ENCODE measurements around the gene PRPF6. TPM values are rescaled to one million over a fixed set of nuclear protein-coding genes. Genes with fewer than 3 reads are reported as not detected.

Gene PRPF6
- polyA plus RNA-seq, 6 donors from 2014 or later = 46.4 to 83.8 (median 66.9) TPM

GRCh38 chr20:64045346-64046011, 64.5 kb downstream of the PRPF6 start:
- H3K27me3 Mint-ChIP-seq = peaks cover 26 to 44% (median 41%) of the 10 kb centered on the region in 3 donors
- no peak overlapping the region for H3K27ac Mint-ChIP-seq
- no peak overlapping the region for H3K4me3 Mint-ChIP-seq
- H3K36me3 Mint-ChIP-seq = no peaks in the 10 kb centered on the region
- no peaks in the 10 kb centered on the region for H3K9me3 Mint-ChIP-seq
- no peak for ATAC-seq (ENCODE audit: low read depth in 2 of 2)
- DNase-seq = no peak
- H3K4me1 Mint-ChIP-seq = peaks cover 7 to 25% (median 11%) of the 10 kb centered on the region in 3 donors

GRCh38 chr20:64047046-64047389, 66.1 kb downstream of the PRPF6 start:
- Mint-ChIP-seq H3K36me3 (no peaks in the 10 kb centered on the region), H3K27ac (peak overlapping the region in 2 of 6 donors; percentile 11 to 76), H3K27me3 (peaks cover 26 to 59% (median 52%) of the 10 kb centered on the region in 3 donors), H3K4me3 (peak overlapping the region in 2 of 8 donors; percentile 64 to 71), H3K4me1 (peaks cover 7 to 16% (median 7%) of the 10 kb centered on the region in 3 donors), H3K9me3 (no peaks in the 10 kb centered on the region)
- ATAC-seq (ENCODE audit: low read depth in 2 of 2) = no peak
- DNase-seq = no peak

- Mint-ChIP-seq H3K27me3 (peaks cover 26 to 66% (median 58%) of the 10 kb centered on the region in 3 donors), H3K4me3 (peak overlapping the region in 3 of 8 donors; percentile 22 to 55 (median 47)), H3K9me3 (no peaks in the 10 kb centered on the region), H3K4me1 (peaks cover 7 to 13% (median 7%) of the 10 kb centered on the region in 3 donors), H3K27ac (peak overlapping the region in 2 of 6 donors; percentile 43 to 69), H3K36me3 (no peaks in the 10 kb centered on the region)
- DNase-seq (no peak), ATAC-seq (ENCODE audit: low read depth in 2 of 2) (no peak)
Observed at GRCh38 chr20:64047968-64048401, 67.1 kb downstream of the PRPF6 start.

GRCh38 chr20:64048402-64049044, 67.6 kb downstream of the PRPF6 start:
- H3K27me3 Mint-ChIP-seq = peaks cover 27 to 71% (median 64%) of the 10 kb centered on the region in 3 donors
- peak in 1 of 2 donors; percentile 10 for ATAC-seq (ENCODE audit: low read depth in 2 of 2)
- no peak for DNase-seq
- no peaks in the 10 kb centered on the region for H3K36me3 Mint-ChIP-seq
- H3K4me3 Mint-ChIP-seq = peak overlapping the region in 1 of 8 donors; percentile 55
- H3K4me1 Mint-ChIP-seq = peaks cover 7 to 18% (median 7%) of the 10 kb centered on the region in 3 donors
- no peaks in the 10 kb centered on the region for H3K9me3 Mint-ChIP-seq
- no peak overlapping the region for H3K27ac Mint-ChIP-seq

GRCh38 chr20:64049060-64049877, 68.3 kb downstream of the PRPF6 start, which contains the start of gene SOX18:
Gene SOX18 (minus strand): TSS chr20:64049639. CDS start chr20:64049516, 123 bp downstream.
- Mint-ChIP-seq H3K27ac (no peak within 1 kb of the TSS), H3K4me1 (peaks cover 7 to 14% (median 9%) of the 10 kb centered on the region in 3 donors), H3K27me3 (peaks cover 24 to 78% (median 68%) of the 10 kb centered on the region in 3 donors), H3K9me3 (no peaks in the 10 kb centered on the region), H3K4me3 (peak within 1 kb of the TSS in 7 of 8 donors; percentile 35 to 75 (median 64)), H3K36me3 (no peaks in the 10 kb centered on the region)
- ATAC-seq (ENCODE audit: low read depth in 2 of 2) = peak; percentile 59 to 67
- DNase-seq = no peak

- H3K27me3 Mint-ChIP-seq = peaks cover 19 to 77% (median 62%) of the 10 kb centered on the region in 3 donors
- H3K4me1 Mint-ChIP-seq = peaks cover 5 to 10% (median 7%) of the 10 kb centered on the region in 3 donors
- ATAC-seq (ENCODE audit: low read depth in 2 of 2) (no peak), DNase-seq (no peak)
- peak overlapping the region in 7 of 8 donors; percentile 8 to 75 (median 62) for H3K4me3 Mint-ChIP-seq
- H3K9me3 Mint-ChIP-seq = no peaks in the 10 kb centered on the region
- no peaks in the 10 kb centered on the region for H3K36me3 Mint-ChIP-seq
- no peak overlapping the region for H3K27ac Mint-ChIP-seq
Observed at GRCh38 chr20:64049878-64050260, 68.9 kb downstream of the PRPF6 start.

GRCh38 chr20:64050261-64051032, 69.5 kb downstream of the PRPF6 start:
- H3K4me3 Mint-ChIP-seq = peak overlapping the region in 7 of 8 donors; percentile 15 to 64 (median 44)
- no peak for ATAC-seq (ENCODE audit: low read depth in 2 of 2)
- H3K27me3 Mint-ChIP-seq = peaks cover 19 to 77% (median 62%) of the 10 kb centered on the region in 3 donors
- no peaks in the 10 kb centered on the region for H3K9me3 Mint-ChIP-seq
- no peaks in the 10 kb centered on the region for H3K36me3 Mint-ChIP-seq
- peaks cover 9 to 15% (median 10%) of the 10 kb centered on the region in 3 donors for H3K4me1 Mint-ChIP-seq
- no peak overlapping the region for H3K27ac Mint-ChIP-seq
- no peak for DNase-seq

- DNase-seq (no peak), ATAC-seq (ENCODE audit: low read depth in 2 of 2) (no peak)
- no peaks in the 10 kb centered on the region for H3K36me3 Mint-ChIP-seq
- peak overlapping the region in 1 of 8 donors; percentile 47 for H3K4me3 Mint-ChIP-seq
- H3K27me3 Mint-ChIP-seq = peaks cover 15 to 76% (median 59%) of the 10 kb centered on the region in 3 donors
- peaks cover 9 to 17% (median 11%) of the 10 kb centered on the region in 3 donors for H3K4me1 Mint-ChIP-seq
- H3K27ac Mint-ChIP-seq = no peak overlapping the region
- H3K9me3 Mint-ChIP-seq = no peaks in the 10 kb centered on the region
Observed at GRCh38 chr20:64051033-64051452, 70.1 kb downstream of the PRPF6 start.

GRCh38 chr20:64051561-64052325, 70.8 kb downstream of the PRPF6 start:
- H3K4me1 Mint-ChIP-seq = peaks cover 9 to 17% (median 11%) of the 10 kb centered on the region in 3 donors
- H3K36me3 Mint-ChIP-seq = no peaks in the 10 kb centered on the region
- no peaks in the 10 kb centered on the region for H3K9me3 Mint-ChIP-seq
- H3K27me3 Mint-ChIP-seq = peaks cover 9 to 72% (median 52%) of the 10 kb centered on the region in 3 donors
- ATAC-seq (ENCODE audit: low read depth in 2 of 2) (no peak), DNase-seq (no peak)
- peak overlapping the region in 2 of 8 donors; percentile 12 to 71 for H3K4me3 Mint-ChIP-seq
- H3K27ac Mint-ChIP-seq = no peak overlapping the region

GRCh38 chr20:64052326-64052722, 71.4 kb downstream of the PRPF6 start:
- no peak overlapping the region for H3K4me3 Mint-ChIP-seq
- peaks cover 9 to 66% (median 46%) of the 10 kb centered on the region in 3 donors for H3K27me3 Mint-ChIP-seq
- no peak for ATAC-seq (ENCODE audit: low read depth in 2 of 2)
- H3K36me3 Mint-ChIP-seq = no peaks in the 10 kb centered on the region
- H3K4me1 Mint-ChIP-seq = peaks cover 9 to 19% (median 11%) of the 10 kb centered on the region in 3 donors
- H3K9me3 Mint-ChIP-seq = no peaks in the 10 kb centered on the region
- no peak overlapping the region for H3K27ac Mint-ChIP-seq
- DNase-seq = no peak

GRCh38 chr20:64052987-64053840, 72.3 kb downstream of the PRPF6 start:
- Mint-ChIP-seq H3K9me3 (no peaks in the 10 kb centered on the region), H3K27me3 (peaks cover 9 to 64% (median 40%) of the 10 kb centered on the region in 3 donors), H3K36me3 (no peaks in the 10 kb centered on the region), H3K27ac (no peak overlapping the region), H3K4me1 (peaks cover 12 to 28% (median 15%) of the 10 kb centered on the region in 3 donors), H3K4me3 (peak overlapping the region in 1 of 8 donors; percentile 5)
- DNase-seq = no peak
- no peak for ATAC-seq (ENCODE audit: low read depth in 2 of 2)

All from naive B cell (primary cell).